Measurements from ENCODE around the gene RIMBP2.
A peak's percentile ranks its signal among the peaks of the same experiment; 100 is the strongest.

GRCh38 chr12:130761537-130762318, 45.6 kb upstream of the RIMBP2 start:
- TF ChIP-seq CTCF (IDR thresholded peaks at IDR 0.05) = peak in 1 of 3 experiments; percentile 33
- TF ChIP-seq POLR2A (IDR thresholded peaks at IDR 0.05) = no peak
- TF ChIP-seq POLR2AphosphoS5 (IDR thresholded peaks at IDR 0.05; ENCODE audit: insufficient read depth in 1 of 2, low read depth in 1 of 2) = no peak

Measured in vagina (tissue), 2 donors.